Smooth muscle cell (in vitro differentiated cells): ENCODE measurements around the gene WWOX. TPM values are rescaled to one million over a fixed set of nuclear protein-coding genes. Genes with fewer than 3 reads are reported as not detected.

Source experiments
- DNase-seq: peaks from one replicate; lab custom pipeline; 2025; ENCODE audit not compliant: unreplicated experiment; lab: John Stamatoyannopoulos, UW
- H2AFZ ChIP-seq: fragments of 200-600 bp; sonication (generic); 2 replicates; pipeline ENCODE4 v1.6.0; 2016; ENCODE audit warnings: antibody characterized with exemption, low read depth, mild to moderate bottlenecking
- H3F3A ChIP-seq: fragments of 200-600 bp; sonication (generic); 2 replicates; pipeline ENCODE4 v1.6.0; 2017; ENCODE audit warnings: antibody characterized with exemption, low read depth
- H3K27ac ChIP-seq: fragments of 200-600 bp; sonication (generic); 2 replicates; pipeline ENCODE4 v1.5.1; 2016; ENCODE audit warnings: low read depth, mild to moderate bottlenecking
- H3K27me3 ChIP-seq: fragments of 200-600 bp; sonication (generic); 2 replicates; pipeline ENCODE4 v1.6.1; 2016; ENCODE audit warnings: low read depth, mild to moderate bottlenecking
- H3K36me3 ChIP-seq: fragments of 200-600 bp; sonication (generic); 2 replicates; pipeline ENCODE4 v1.5.1; 2016; ENCODE audit warnings: low read depth
- H3K4me1 ChIP-seq: fragments of 200-600 bp; sonication (generic); 2 replicates; pipeline ENCODE4 v1.5.1; 2016; ENCODE audit warnings: low read depth
- H3K4me2 ChIP-seq: fragments of 200-600 bp; sonication (generic); 2 replicates; pipeline ENCODE4 v1.6.0; 2016; ENCODE audit warnings: mild to moderate bottlenecking
- H3K4me3 ChIP-seq: fragments of 200-600 bp; sonication (generic); 2 replicates; pipeline ENCODE4 v1.5.1; 2016; ENCODE audit warnings: mild to moderate bottlenecking
- H3K79me2 ChIP-seq: fragments of 200-600 bp; sonication (generic); 2 replicates; pipeline ENCODE4 v1.6.0; 2016; ENCODE audit warnings: low read depth, mild to moderate bottlenecking
- H3K9ac ChIP-seq: fragments of 200-600 bp; sonication (generic); 2 replicates; pipeline ENCODE4 v1.6.0; 2016; ENCODE audit warnings: low read depth
- H3K9me3 ChIP-seq: fragments of 200-600 bp; sonication (generic); replicated peaks from 2 replicates; pipeline ENCODE4 v1.5.1; 2016; ENCODE audit warnings: low read depth
- H4K20me1 ChIP-seq: fragments of 200-600 bp; sonication (generic); 2 replicates; pipeline ENCODE4 v1.6.0; 2016; ENCODE audit warnings: low read depth
- CTCF ChIP-seq: fragments of 200-600 bp; sonication (generic); IDR thresholded peaks from 2 replicates; pipeline ENCODE4 v1.5.1; 2017; ENCODE audit warnings: borderline replicate concordance, mild to moderate bottlenecking, antibody characterized with exemption; ENCODE audit not compliant: insufficient read depth, poor library complexity, severe bottlenecking
- WGBS: methylation state at CpG from one replicate; pipeline ENCODE4 v1.1.7; 2016; ENCODE audit warnings: low lambda C conversion rate; 5-methylcytosine and 5-hydroxymethylcytosine counted together
- polyA plus RNA-seq: library from polyadenylated mRNA; unstranded; fragments of >200 nt; fragmentation: Nextera tagmentation; extraction: Ambion mirVana; gene quantifications from 2 replicates; pipeline ENCODE4 v1.2.1, GENCODE V29; 2016
- total RNA-seq: library from RNA; depleted of rRNA; stranded (reverse); fragments of >200 nt; gene quantifications from 2 replicates; pipeline ENCODE4 v1.2.3, GENCODE V29; 2014

WWOX gene
- total and polyA plus RNA-seq, 2 experiments from 2014 or later = 7.5 to 14.0 TPM

- Histone ChIP-seq H3K4me1 (peaks cover 12% of the 10 kb centered on the region), H3F3A (no peaks in the 10 kb centered on the region), H3K9me3 (no peaks in the 10 kb centered on the region), H3K9ac (no peak overlapping the region), H3K4me2 (no peak overlapping the region), H3K79me2 (no peaks in the 10 kb centered on the region), H4K20me1 (no peaks in the 10 kb centered on the region), H2AFZ (no peak overlapping the region), H3K27me3 (no peaks in the 10 kb centered on the region), H3K36me3 (no peaks in the 10 kb centered on the region), H3K4me3 (no peak overlapping the region), H3K27ac (no peak overlapping the region)
- TF ChIP-seq CTCF = no peak
- 65% methylated on average over 3 of the region's 3 CpGs for WGBS
- no peak for DNase-seq
Observed at GRCh38 chr16:78421181-78421708, 321.8 kb downstream of the WWOX start.

DNA sequence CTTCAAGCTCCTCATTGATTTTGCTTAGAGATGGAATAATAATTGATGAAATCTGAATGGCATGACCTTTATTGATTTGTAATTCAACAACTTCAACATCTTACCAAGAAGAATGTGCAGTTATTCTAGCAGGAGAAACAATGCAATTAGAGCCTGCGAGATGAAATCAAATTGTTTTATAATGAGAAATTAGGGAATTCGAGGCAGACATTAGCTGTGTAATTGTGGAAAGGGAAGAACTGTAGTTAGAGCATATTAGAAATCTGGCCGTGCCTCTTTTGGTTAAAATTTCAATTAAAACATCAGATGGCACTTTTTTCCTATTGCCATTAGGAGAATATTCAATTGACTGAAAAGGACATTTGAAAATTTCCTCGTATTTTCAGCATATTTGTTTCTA, 325.8 kb downstream of the WWOX start:
- H3F3A ChIP-seq = no peaks in the 10 kb centered on the region
- no peak overlapping the region for H3K4me2 ChIP-seq
- H3K27me3 ChIP-seq = no peaks in the 10 kb centered on the region
- H3K4me1 ChIP-seq = peaks cover 12% of the 10 kb centered on the region
- H3K9ac ChIP-seq = no peak overlapping the region
- no peak for DNase-seq
- no peak overlapping the region for H3K27ac ChIP-seq
- no peaks in the 10 kb centered on the region for H3K79me2 ChIP-seq
- no peaks in the 10 kb centered on the region for H4K20me1 ChIP-seq
- no peaks in the 10 kb centered on the region for H3K36me3 ChIP-seq
- no peaks in the 10 kb centered on the region for H3K9me3 ChIP-seq
- WGBS = 95% methylated on average over 4 of the region's 4 CpGs
- H2AFZ ChIP-seq = no peak overlapping the region
- no peak for TF ChIP-seq CTCF
- no peak overlapping the region for H3K4me3 ChIP-seq

- DNase-seq = no peak
- Histone ChIP-seq H3K9ac (no peak overlapping the region), H3K27me3 (no peaks in the 10 kb centered on the region), H3K36me3 (no peaks in the 10 kb centered on the region), H3K79me2 (no peaks in the 10 kb centered on the region), H3K9me3 (no peaks in the 10 kb centered on the region), H3K4me1 (peaks cover 8% of the 10 kb centered on the region), H3F3A (no peaks in the 10 kb centered on the region), H2AFZ (no peak overlapping the region), H3K4me3 (no peak overlapping the region), H4K20me1 (no peaks in the 10 kb centered on the region), H3K4me2 (no peak overlapping the region), H3K27ac (no peak overlapping the region)
- TF ChIP-seq CTCF = no peak
- 33% methylated on average over 7 of the region's 7 CpGs for WGBS
Observed at GRCh38 chr16:78425891-78426510, 326.5 kb downstream of the WWOX start.

- no peak overlapping the region for H3K4me3 ChIP-seq
- DNase-seq = no peak
- H3K9ac ChIP-seq = no peak overlapping the region
- no peak overlapping the region for H3K4me2 ChIP-seq
- WGBS = 30% methylated on average over 3 of the region's 3 CpGs
- no peaks in the 10 kb centered on the region for H3K27me3 ChIP-seq
- no peaks in the 10 kb centered on the region for H4K20me1 ChIP-seq
- no peaks in the 10 kb centered on the region for H3K4me1 ChIP-seq
- no peaks in the 10 kb centered on the region for H3K9me3 ChIP-seq
- no peak overlapping the region for H3K27ac ChIP-seq
- H3K36me3 ChIP-seq = no peaks in the 10 kb centered on the region
- TF ChIP-seq CTCF = no peak
- H3F3A ChIP-seq = no peaks in the 10 kb centered on the region
- no peak overlapping the region for H2AFZ ChIP-seq
- H3K79me2 ChIP-seq = no peaks in the 10 kb centered on the region
Observed at GRCh38 chr16:78428193-78428592, 328.7 kb downstream of the WWOX start.
